PC-9 (cell line): Measurements from ENCODE around the gene TBCK. TPM values are rescaled to one million over a fixed set of nuclear protein-coding genes. Genes with fewer than 3 reads are reported as not detected.

Source experiments
- BruUV-seq: library from RNA; stranded (reverse); fragments of 400-500 nt; replicated peaks from 2 replicates; lab custom pipeline; 2021; lab: Mats Ljungman, UMichigan
- CTCF ChIA-PET: fragments of 300-600 bp; sonication (Branson Sonifier 250); formaldehyde crosslinking; loops from one replicate; lab custom pipeline; 2022; ENCODE audit warnings: antibody characterized with exemption; lab: Charles Lee
- POLR2A ChIA-PET: fragments of 300-600 bp; sonication (Branson Sonifier 250); formaldehyde crosslinking; loops from one replicate; lab custom pipeline; 2022; ENCODE audit warnings: antibody characterized with exemption; ENCODE audit not compliant: unreplicated experiment; lab: Charles Lee
- DNase-seq, 2 experiments: peaks; one replicate each; pipeline versions ENCODE4 v3.0.0 to v3.0.0-alpha.2; 2015 to 2022; ENCODE audit warnings: mixed read lengths in 1 of 2
- H2AFZ ChIP-seq: fragments of 200-600 bp; sonication (generic); 2 replicates; pipeline ENCODE4 v1.8.1; 2017; ENCODE audit warnings: antibody characterized with exemption
- H3F3A ChIP-seq: fragments of 200-600 bp; sonication (generic); 2 replicates; pipeline ENCODE4 v1.8.1; 2017; ENCODE audit warnings: antibody characterized with exemption, mild to moderate bottlenecking, low read depth; ENCODE audit not compliant: insufficient read depth
- H3K27ac ChIP-seq: fragments of 200-600 bp; sonication (generic); 2 replicates; pipeline ENCODE4 v1.6.1; 2016; ENCODE audit warnings: mixed run types
- H3K27me3 ChIP-seq: fragments of 200-600 bp; sonication (generic); 2 replicates; pipeline ENCODE4 v1.6.1; 2016; ENCODE audit warnings: low read depth, mixed run types; ENCODE audit not compliant: insufficient read depth
- H3K36me3 ChIP-seq: fragments of 200-600 bp; sonication (generic); 2 replicates; pipeline ENCODE4 v1.6.1; 2016; ENCODE audit warnings: low read depth, mixed run types
- H3K4me1 ChIP-seq: fragments of 200-600 bp; sonication (generic); replicated peaks from 2 replicates; pipeline ENCODE4 v1.6.1; 2016; ENCODE audit warnings: mixed run types; ENCODE audit not compliant: insufficient read depth
- H3K4me2 ChIP-seq: fragments of 200-600 bp; sonication (generic); 2 replicates; pipeline ENCODE4 v1.6.1; 2017; ENCODE audit warnings: mixed run types
- H3K4me3 ChIP-seq: fragments of 200-600 bp; sonication (generic); 2 replicates; pipeline ENCODE4 v1.6.1; 2016; ENCODE audit warnings: mixed run types
- H3K79me2 ChIP-seq: fragments of 200-600 bp; sonication (generic); 2 replicates; pipeline ENCODE4 v1.6.1; 2017; ENCODE audit warnings: low read depth, mixed run types
- H3K9me2 ChIP-seq: fragments of 200-600 bp; sonication (generic); 2 replicates; pipeline ENCODE4 v1.8.1; 2017; ENCODE audit warnings: mild to moderate bottlenecking; ENCODE audit not compliant: insufficient read depth
- H3K9me3 ChIP-seq: fragments of 200-600 bp; sonication (generic); 2 replicates; pipeline ENCODE4 v1.8.1; 2016; ENCODE audit warnings: low read depth; ENCODE audit not compliant: insufficient read depth
- H4K20me1 ChIP-seq: fragments of 200-600 bp; sonication (generic); 2 replicates; pipeline ENCODE4 v1.8.1; 2017; ENCODE audit not compliant: insufficient read depth
- CTCF ChIP-seq: fragments of 200-600 bp; sonication (generic); conservative IDR thresholded peaks from 2 replicates; pipeline ENCODE4 v1.6.1; 2017; ENCODE audit warnings: mixed run types, antibody characterized with exemption, mild to moderate bottlenecking, moderate library complexity
- EZH2 ChIP-seq: fragments of 200-600 bp; sonication (generic); IDR thresholded peaks from 2 replicates; pipeline ENCODE4 v1.8.0; 2017; ENCODE audit warnings: antibody characterized with exemption, low read depth
- intact Hi-C: fragments of 100-400 bp; cut with micrococcal nuclease; formaldehyde crosslinking; loops from one replicate; pipeline ENCODE4 v1.10.0; 2022; ENCODE audit not compliant: unreplicated experiment
- total RNA-seq: library from RNA; stranded (reverse); gene quantifications from 2 replicates; pipeline ENCODE4 v1.2.3, GENCODE V29; 2021

TBCK gene
- total RNA-seq, 1 experiment from 2014 or later, result 18.7 TPM

GRCh38 chr4:106344647-106344970 lies 28.6 kb upstream of the TBCK start:
- no peaks in the 10 kb centered on the region for H3K9me2 ChIP-seq
- ChIA-PET CTCF (no interaction called here), POLR2A (no interaction called here)
- intact Hi-C loops, result no loop called here
- H4K20me1 ChIP-seq, result 0 out of 2 replicates have a peak, but pooled peaks cover 2% of the 10 kb centered on the region
- H3F3A ChIP-seq, result no peaks in the 10 kb centered on the region
- no peaks in the 10 kb centered on the region for H3K4me1 ChIP-seq
- H2AFZ ChIP-seq, result no peak overlapping the region
- no peaks in the 10 kb centered on the region for H3K9me3 ChIP-seq
- no peak for DNase-seq
- H3K79me2 ChIP-seq, result 0 out of 2 replicates have a peak, but pooled peaks cover 6% of the 10 kb centered on the region
- H3K4me2 ChIP-seq, result no peak overlapping the region
- no peak overlapping the region for H3K27ac ChIP-seq
- H3K27me3 ChIP-seq, result no peaks in the 10 kb centered on the region
- BruUV-seq, result no TSS peak
- no peak overlapping the region for H3K4me3 ChIP-seq
- H3K36me3 ChIP-seq, result no peaks in the 10 kb centered on the region
- TF ChIP-seq EZH2 (no peak), CTCF (no peak)

- ChIA-PET POLR2A (no interaction called here), CTCF (no interaction called here)
- H4K20me1 ChIP-seq, result 0 out of 2 replicates have a peak, but pooled peaks cover 2% of the 10 kb centered on the region
- H3K36me3 ChIP-seq, result no peaks in the 10 kb centered on the region
- H3K9me2 ChIP-seq, result no peaks in the 10 kb centered on the region
- no peaks in the 10 kb centered on the region for H3K9me3 ChIP-seq
- H3K27me3 ChIP-seq, result no peaks in the 10 kb centered on the region
- BruUV-seq, result no TSS peak
- no peaks in the 10 kb centered on the region for H3F3A ChIP-seq
- no peaks in the 10 kb centered on the region for H3K4me1 ChIP-seq
- TF ChIP-seq CTCF (no peak), EZH2 (no peak)
- no peak overlapping the region for H2AFZ ChIP-seq
- no peak overlapping the region for H3K27ac ChIP-seq
- no peak overlapping the region for H3K4me2 ChIP-seq
- DNase-seq, result no peak
- no peak overlapping the region for H3K4me3 ChIP-seq
- intact Hi-C loops, result no loop called here
- H3K79me2 ChIP-seq, result 0 out of 2 replicates have a peak, but pooled peaks cover 6% of the 10 kb centered on the region
Observed at GRCh38 chr4:106343865-106344646, 28.0 kb upstream of the TBCK start.

GRCh38 chr4:106340774-106341173 lies 24.8 kb upstream of the TBCK start:
- Histone ChIP-seq H3K4me3 (no peak overlapping the region), H3K79me2 (0 out of 2 replicates have a peak, but pooled peaks cover 6% of the 10 kb centered on the region), H4K20me1 (0 out of 2 replicates have a peak, but pooled peaks cover 2% of the 10 kb centered on the region), H3K36me3 (peaks cover 7% of the 10 kb centered on the region; the same call in 1 of the 2 replicates), H3K9me3 (no peaks in the 10 kb centered on the region), H3K9me2 (no peaks in the 10 kb centered on the region), H2AFZ (no peak overlapping the region), H3K27me3 (no peaks in the 10 kb centered on the region), H3F3A (no peaks in the 10 kb centered on the region), H3K4me2 (no peak overlapping the region), H3K27ac (no peak overlapping the region), H3K4me1 (no peaks in the 10 kb centered on the region)
- DNase-seq, result no peak
- BruUV-seq, result no TSS peak
- POLR2A ChIA-PET, result no interaction called here
- intact Hi-C loops, result no loop called here
- CTCF ChIA-PET, result no interaction called here
- TF ChIP-seq EZH2, result no peak
- no peak for TF ChIP-seq CTCF
